Stimulated activated naive CD8-positive, alpha-beta T cell treated with anti-CD3 and anti-CD28 coated beads, Interleukin-15, Interleukin-2, amounts not matched to agents 100 ng/mL and 50 ng/mL, for 24 hours (primary cell): ENCODE results near the gene SLC16A8.

Experiments
- H3K27ac Mint-ChIP-seq: one replicate; pipeline ENCODE4 v1.8.0; 2021; ENCODE audit warnings: mild to moderate bottlenecking, mixed read lengths
- H3K27me3 Mint-ChIP-seq: one replicate; pipeline ENCODE4 v1.8.0; 2021; ENCODE audit warnings: mixed read lengths
- H3K36me3 Mint-ChIP-seq: one replicate; pipeline ENCODE4 v1.8.0; 2021; ENCODE audit warnings: low read depth, mixed read lengths
- H3K4me1 Mint-ChIP-seq: one replicate; pipeline ENCODE4 v1.8.0; 2021; ENCODE audit warnings: low read depth, mixed read lengths
- H3K4me3 Mint-ChIP-seq: one replicate; pipeline ENCODE4 v1.8.0; 2021; ENCODE audit warnings: mild to moderate bottlenecking, mixed read lengths
- H3K9me3 Mint-ChIP-seq: one replicate; pipeline ENCODE4 v1.8.0; 2021; ENCODE audit warnings: mixed read lengths

SLC16A8 gene

DNA sequence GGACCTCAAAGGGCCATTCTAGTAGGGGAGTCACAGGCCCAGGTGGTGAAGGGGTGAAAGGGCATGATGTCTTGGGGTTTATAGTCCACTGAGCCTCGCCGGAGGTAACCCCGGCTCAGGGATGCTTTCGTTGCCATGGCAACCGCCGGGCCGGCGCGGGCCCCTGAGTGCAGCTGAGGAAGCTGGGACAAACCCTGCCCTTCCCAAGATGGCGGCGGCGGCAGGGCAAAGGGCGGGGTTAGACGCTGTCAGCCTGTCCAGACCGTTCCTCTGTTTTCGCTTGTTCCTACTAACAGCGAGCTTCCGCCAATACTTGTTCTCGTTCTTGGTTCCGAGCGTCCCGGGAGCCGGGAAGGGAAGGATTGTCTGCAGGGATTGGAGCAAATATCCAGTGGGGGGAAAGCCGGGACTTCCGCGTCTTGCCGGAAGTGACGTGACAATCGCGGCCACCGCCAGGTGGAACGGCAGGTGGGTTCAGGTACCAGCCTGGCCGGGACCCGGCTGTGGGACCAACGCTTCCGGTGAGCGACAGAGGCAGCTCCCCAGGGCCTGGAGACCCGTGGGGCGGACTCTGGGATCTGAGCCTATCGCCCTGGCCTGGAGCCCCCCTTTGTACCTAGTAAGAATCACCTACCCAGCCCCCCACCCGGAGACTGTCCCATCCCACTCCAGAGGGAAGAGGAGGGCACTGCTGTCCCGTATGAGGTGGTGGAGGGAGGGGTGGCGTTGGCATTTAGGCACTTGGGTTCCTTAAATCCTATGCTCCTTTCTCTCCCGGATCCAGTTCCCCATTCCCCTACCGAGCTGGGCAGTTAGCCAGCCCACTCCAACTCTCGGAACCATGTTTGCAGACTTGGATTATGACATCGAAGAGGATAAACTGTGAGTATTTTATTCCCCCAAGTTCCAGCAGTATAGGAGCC, 26.8 kb downstream of the SLC16A8 start, which contains the start of gene PICK1:
Gene PICK1, plus strand, starts transcription at position 436 of the 923 bp plus-strand sequence. Its CDS starts 406 bp downstream, at position 842.
- H3K27ac Mint-ChIP-seq: peak within 1 kb of the TSS; percentile 97
- H3K9me3 Mint-ChIP-seq: no peaks in the 10 kb centered on the region
- H3K4me3 Mint-ChIP-seq: peak within 1 kb of the TSS; percentile 94
- H3K36me3 Mint-ChIP-seq: peaks cover 12% of the 10 kb centered on the region
- peaks cover 20% of the 10 kb centered on the region for H3K4me1 Mint-ChIP-seq
- no peaks in the 10 kb centered on the region for H3K27me3 Mint-ChIP-seq

DNA sequence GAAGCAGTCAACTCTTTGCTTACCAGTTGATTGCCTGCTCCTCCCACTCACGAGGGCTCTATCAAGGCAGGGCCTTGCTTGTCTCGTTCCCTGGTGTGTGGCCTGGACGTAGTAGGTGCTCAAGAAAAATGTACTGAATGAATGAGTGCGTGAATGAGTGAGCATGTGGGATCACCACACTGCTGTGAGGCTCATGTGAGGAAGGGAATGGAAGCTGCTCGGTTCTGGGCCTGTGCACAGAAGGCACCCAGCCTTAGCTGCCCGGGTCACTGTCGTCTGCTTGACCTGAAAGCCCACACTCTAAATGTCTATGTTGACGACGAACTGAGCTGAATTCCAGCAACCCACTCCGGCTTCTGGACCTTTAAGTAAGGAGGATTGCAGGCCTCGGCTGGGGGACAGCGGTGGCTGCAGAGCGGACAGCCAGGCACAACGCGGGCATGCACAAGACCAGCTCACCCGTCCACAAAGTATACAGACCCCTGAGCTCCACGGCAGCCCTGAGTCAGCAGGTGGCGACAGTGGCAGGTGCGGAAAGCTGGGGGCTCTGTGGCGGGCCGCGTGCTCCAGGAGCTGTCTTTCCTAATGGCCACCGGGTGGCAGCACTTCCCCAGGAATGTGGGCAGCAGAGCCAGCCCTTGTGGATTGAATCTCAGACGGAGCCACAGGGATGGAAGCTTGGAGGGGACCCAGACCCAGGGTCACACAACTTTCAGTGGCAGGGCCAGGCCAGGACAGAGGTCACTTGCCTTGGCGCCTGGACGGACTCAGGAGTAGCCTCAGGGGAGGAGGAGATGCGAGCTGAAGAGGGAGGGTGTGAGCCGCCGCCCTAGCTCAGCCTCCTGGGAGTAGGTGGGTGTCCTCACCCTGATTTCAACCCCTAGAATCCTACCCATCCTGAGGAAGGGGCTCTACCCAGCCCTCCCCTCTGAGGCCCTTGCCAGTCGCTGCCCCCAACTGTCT, 31.8 kb downstream of the SLC16A8 start:
- Mint-ChIP-seq H3K4me3 (no peak overlapping the region), H3K36me3 (no peaks in the 10 kb centered on the region), H3K9me3 (no peaks in the 10 kb centered on the region), H3K4me1 (peaks cover 12% of the 10 kb centered on the region), H3K27ac (no peak overlapping the region), H3K27me3 (no peaks in the 10 kb centered on the region)

DNA sequence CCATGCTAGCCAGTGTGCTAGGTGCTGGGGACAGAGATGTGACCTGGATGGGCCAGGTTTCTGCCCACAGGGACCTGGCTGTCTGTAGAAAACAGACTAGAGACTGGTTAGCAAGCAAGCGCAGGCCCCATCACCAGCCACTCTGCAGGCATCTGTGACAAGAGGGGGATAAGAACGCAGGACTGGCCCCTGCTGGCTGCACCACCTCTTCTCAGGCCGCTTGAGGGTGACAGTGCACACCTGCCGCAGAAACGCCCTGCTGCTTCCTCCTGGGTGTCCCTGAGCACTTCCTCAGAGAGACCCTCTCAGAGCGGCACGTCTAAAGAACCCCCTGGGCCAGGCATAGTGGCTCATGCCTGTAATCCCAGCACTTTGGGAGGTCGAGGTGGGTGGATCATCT, 32.7 kb downstream of the SLC16A8 start:
- Mint-ChIP-seq H3K9me3 (no peaks in the 10 kb centered on the region), H3K4me1 (peaks cover 2% of the 10 kb centered on the region), H3K27me3 (no peaks in the 10 kb centered on the region), H3K4me3 (no peak overlapping the region), H3K27ac (no peak overlapping the region), H3K36me3 (no peaks in the 10 kb centered on the region)

GRCh38 chr22:38050720-38051119, 33.3 kb downstream of the SLC16A8 start:
- Mint-ChIP-seq H3K9me3 (no peaks in the 10 kb centered on the region), H3K4me1 (peaks cover 2% of the 10 kb centered on the region), H3K27ac (no peak overlapping the region), H3K27me3 (no peaks in the 10 kb centered on the region), H3K4me3 (no peak overlapping the region), H3K36me3 (no peaks in the 10 kb centered on the region)

DNA sequence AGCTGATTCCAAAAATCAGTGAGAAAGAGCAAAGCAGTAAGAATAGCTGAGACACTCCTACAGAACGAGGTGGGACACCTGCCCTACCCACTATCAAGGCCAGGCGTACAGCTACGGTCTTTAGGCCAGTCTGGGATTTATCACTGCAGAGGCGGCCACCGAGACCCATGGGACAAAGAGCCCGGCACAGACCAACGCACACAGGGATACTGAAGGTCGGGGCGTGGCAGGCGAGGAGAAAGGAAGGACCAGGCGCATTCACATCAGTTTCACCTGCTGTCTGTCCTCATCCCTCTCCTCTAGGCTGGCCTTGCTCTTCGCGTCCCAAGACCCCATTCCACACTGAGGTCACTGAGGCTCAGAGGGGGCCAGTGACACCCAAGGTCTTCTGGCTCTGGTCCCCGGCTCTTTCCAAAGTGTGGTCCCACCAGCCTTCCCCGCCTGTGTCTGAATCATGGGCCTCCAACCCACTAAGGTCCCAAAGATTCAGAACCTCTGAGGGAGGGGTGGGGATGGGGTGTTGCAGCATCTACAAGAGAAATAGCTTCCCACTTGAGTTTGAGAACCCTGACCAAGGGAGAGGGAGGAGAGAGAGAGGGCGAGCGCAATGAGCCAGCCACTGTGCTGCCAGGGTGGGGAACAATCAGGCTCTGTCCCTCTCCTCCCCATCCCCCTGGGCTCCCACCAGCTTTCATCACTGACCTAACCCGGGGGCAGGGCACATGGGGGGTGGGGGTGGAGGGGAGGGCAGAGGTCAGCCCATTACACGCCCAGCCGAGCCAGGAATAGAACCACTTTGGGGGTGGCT, 34.0 kb downstream of the SLC16A8 start:
- Mint-ChIP-seq H3K4me1 (peaks cover 2% of the 10 kb centered on the region), H3K36me3 (no peaks in the 10 kb centered on the region), H3K4me3 (no peak overlapping the region), H3K27me3 (no peaks in the 10 kb centered on the region), H3K27ac (no peak overlapping the region), H3K9me3 (no peaks in the 10 kb centered on the region)

- Mint-ChIP-seq H3K4me1 (no peaks in the 10 kb centered on the region), H3K9me3 (no peaks in the 10 kb centered on the region), H3K27ac (no peak overlapping the region), H3K4me3 (no peak overlapping the region), H3K27me3 (no peaks in the 10 kb centered on the region), H3K36me3 (no peaks in the 10 kb centered on the region)
Measured at GRCh38 chr22:38046070-38046748, 37.8 kb downstream of the SLC16A8 start.

DNA sequence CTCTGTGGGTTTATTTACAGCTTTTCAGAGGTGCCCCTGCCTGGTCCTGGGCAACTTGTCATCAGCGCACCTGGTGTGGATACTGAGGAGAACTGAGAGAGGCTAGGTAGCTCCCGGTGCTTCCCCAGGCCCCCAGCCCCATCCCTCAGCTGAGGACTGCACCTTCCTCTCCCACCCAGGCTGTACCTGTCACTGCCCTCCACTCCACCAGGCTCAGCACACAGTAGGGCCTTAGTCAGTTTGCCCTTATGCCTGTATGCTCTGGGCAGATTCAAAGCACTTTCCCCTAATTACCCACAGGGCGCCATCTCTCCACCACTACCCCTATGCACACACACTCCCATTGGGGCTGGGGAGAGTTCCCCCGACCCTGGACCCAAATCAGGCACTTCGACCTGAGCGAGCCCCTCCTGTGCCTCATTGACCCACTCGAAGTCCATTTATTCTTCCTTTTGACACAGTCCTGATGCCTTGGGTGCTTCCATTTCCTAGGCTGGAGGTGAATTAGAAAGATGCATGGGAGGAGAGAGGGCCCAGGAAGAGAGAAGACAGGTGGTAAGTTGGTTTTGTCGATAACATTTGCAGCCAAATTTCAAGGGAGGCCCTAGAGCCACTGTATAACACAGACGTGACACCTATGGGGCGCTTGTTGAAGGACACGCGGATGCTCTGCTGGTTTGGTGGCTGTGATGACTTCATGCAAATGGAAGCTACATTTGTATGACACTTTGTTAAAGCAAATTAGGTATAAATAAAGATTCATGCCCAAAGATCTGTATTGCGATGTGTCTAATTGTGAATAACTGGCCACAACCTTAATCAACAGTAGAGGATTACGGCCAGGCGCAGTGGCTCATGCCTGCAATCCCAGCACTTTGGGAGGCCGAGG, 40.6 kb downstream of the SLC16A8 start:
- H3K9me3 Mint-ChIP-seq: no peaks in the 10 kb centered on the region
- no peaks in the 10 kb centered on the region for H3K4me1 Mint-ChIP-seq
- no peak overlapping the region for H3K4me3 Mint-ChIP-seq
- no peak overlapping the region for H3K27ac Mint-ChIP-seq
- H3K36me3 Mint-ChIP-seq: no peaks in the 10 kb centered on the region
- H3K27me3 Mint-ChIP-seq: no peaks in the 10 kb centered on the region

DNA sequence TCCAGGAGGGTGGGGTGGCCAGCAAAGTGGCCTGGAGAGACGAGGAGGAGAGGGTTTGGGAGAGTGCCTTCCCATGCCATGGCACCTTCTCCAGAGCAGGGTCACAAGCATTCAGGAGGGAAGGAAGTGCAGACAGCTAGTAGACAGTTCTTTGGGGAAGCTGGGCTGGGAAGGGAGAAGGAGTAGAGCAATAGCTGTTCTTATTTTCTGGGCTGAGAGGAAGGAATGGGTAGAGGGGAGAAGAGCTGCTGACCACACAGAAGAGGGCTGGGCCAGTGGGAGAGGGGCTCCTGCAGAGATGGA, 41.5 kb downstream of the SLC16A8 start:
- Mint-ChIP-seq H3K9me3 (no peaks in the 10 kb centered on the region), H3K27me3 (no peaks in the 10 kb centered on the region), H3K4me3 (no peak overlapping the region), H3K36me3 (no peaks in the 10 kb centered on the region), H3K4me1 (no peaks in the 10 kb centered on the region), H3K27ac (no peak overlapping the region)

GRCh38 chr22:38041760-38042487, 42.1 kb downstream of the SLC16A8 start:
- Mint-ChIP-seq H3K27me3 (no peaks in the 10 kb centered on the region), H3K4me3 (no peak overlapping the region), H3K4me1 (no peaks in the 10 kb centered on the region), H3K9me3 (no peaks in the 10 kb centered on the region), H3K36me3 (no peaks in the 10 kb centered on the region), H3K27ac (no peak overlapping the region)

DNA sequence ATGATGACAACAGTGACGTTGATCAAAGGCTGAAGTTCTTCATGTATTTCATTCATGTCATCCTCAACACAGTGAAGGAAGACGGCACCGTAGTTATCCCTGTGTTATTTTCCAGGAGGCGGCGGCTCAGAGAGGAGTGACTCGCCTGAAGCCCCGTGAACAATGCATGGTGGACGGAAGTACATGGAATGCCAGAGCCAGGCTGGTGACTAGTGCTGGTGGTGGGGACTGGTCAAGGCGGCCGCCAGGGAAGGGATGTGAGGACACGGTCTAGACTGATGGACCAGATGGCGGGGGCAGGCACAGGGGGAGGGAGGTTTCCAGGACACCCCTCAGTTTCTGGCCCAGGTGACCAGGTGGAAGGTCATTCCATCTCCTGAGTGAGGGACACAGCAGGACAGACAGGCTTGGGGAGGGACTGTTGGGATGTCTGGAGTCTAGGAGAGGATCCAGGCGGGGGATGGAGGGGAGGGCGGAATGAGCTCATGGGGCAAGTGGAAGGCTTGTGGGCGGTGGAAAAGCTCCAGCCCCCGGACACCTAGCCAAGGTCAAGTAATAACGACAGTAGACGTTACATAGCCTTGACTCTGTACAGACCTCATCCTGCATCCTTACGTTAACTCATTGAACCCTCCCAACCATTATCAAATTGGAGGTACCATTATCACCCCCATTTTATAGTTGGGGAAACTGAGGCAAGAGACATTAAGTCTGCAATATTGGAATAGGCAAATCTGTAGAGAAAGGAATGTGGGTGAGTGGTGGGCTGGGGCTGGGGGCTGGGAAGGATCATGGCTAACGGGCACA, 42.8 kb downstream of the SLC16A8 start:
- Mint-ChIP-seq H3K27me3 (no peaks in the 10 kb centered on the region), H3K4me1 (no peaks in the 10 kb centered on the region), H3K36me3 (no peaks in the 10 kb centered on the region), H3K9me3 (no peaks in the 10 kb centered on the region), H3K27ac (no peak overlapping the region), H3K4me3 (no peak overlapping the region)

GRCh38 chr22:38038890-38039812, 44.8 kb downstream of the SLC16A8 start:
- H3K4me3 Mint-ChIP-seq: no peak overlapping the region
- no peaks in the 10 kb centered on the region for H3K9me3 Mint-ChIP-seq
- no peaks in the 10 kb centered on the region for H3K27me3 Mint-ChIP-seq

More at GRCh38 chr22:38038890-38039812, 44.8 kb downstream of the SLC16A8 start:
- H3K27ac Mint-ChIP-seq: no peak overlapping the region
- no peaks in the 10 kb centered on the region for H3K4me1 Mint-ChIP-seq
- no peaks in the 10 kb centered on the region for H3K36me3 Mint-ChIP-seq
